SIG-M5 treated with dmso at 0.1 percent for 504 hours (cell line): ENCODE measurements around the gene CAMK2B.

Experiments used
- DNase-seq: peaks from one replicate; lab custom pipeline; 2025; ENCODE audit not compliant: unreplicated experiment; lab: John Stamatoyannopoulos, UW

The CAMK2B gene

DNA sequence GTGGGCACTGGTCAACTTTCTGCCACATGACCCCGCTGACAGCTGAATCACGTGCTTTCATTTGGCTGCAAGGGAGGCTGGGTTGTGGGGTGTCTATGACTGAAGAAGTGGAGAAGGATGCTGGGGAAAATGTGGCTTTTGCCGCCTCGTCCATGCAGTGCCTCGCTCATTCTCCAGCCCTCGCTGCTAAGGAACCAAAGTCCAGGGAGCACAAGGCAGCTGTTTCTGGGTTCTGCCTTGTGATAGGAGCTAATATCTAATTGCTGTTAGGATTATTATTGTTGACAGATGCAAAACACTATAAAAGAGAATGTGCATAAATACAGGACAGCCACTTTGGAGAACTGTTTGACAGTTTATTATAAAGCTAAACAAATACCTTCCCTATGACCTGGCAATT lies 4.9 kb upstream of the CAMK2B start:
- DNase-seq = no peak

- DNase-seq = no peak
Measured at GRCh38 chr7:44329888-44330287, 4.5 kb upstream of the CAMK2B start.

- DNase-seq = no peak
Measured at GRCh38 chr7:44329081-44329480, 3.7 kb upstream of the CAMK2B start.

GRCh38 chr7:44327981-44328380 lies 2.6 kb upstream of the CAMK2B start:
- no peak for DNase-seq

- DNase-seq = no peak
Measured at GRCh38 chr7:44326261-44327125, 1.1 kb upstream of the CAMK2B start.

DNA sequence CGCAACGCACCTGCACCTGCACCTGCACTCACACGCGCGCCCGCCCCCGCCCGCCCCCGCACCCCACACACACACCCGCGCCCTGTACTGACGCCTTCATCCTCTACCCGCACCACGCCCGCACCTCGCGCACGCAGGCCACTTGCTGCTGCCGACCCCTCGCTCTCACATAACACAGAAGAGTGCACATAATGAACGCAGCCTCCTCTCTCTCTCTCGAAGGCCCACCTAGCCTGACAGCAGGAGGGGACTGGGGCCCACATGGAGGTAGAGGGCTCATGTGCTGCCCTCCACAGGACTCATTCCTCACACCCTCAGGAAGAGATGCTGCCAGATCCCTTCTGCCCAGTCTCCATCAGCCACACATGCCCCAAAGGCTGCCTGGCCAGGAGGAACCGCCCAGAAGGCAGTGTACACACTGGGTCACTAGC lies 432 bp upstream of the CAMK2B start:
- DNase-seq = peak; percentile 17

GRCh38 chr7:44324481-44325200 lies 753 bp downstream of the CAMK2B start:
- DNase-seq = no peak

- DNase-seq = no peak
Measured at GRCh38 chr7:44324204-44324480, 1.3 kb downstream of the CAMK2B start.

- DNase-seq = no peak
Measured at GRCh38 chr7:44323381-44324203, 1.8 kb downstream of the CAMK2B start.

GRCh38 chr7:44322631-44323363 lies 2.6 kb downstream of the CAMK2B start:
- DNase-seq = no peak

DNA sequence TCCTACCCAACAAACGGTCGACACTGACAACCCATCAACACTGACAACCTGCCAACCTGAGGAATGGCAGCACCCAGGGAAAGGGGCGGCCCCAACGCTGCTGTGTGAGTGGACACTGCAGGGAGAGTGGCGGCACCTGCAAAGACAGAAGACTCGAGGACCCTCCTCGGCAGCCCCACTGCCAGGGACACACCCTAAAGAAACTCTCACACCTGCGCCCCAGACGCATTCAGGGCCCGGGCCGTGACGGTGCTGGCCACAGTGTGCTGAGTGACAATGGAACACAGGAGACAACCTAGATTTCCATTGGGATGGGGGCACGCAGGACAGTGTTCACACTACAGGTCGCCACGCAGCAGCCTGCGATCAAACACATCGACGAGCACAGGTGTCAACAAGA lies 3.6 kb downstream of the CAMK2B start:
- DNase-seq = no peak

DNA sequence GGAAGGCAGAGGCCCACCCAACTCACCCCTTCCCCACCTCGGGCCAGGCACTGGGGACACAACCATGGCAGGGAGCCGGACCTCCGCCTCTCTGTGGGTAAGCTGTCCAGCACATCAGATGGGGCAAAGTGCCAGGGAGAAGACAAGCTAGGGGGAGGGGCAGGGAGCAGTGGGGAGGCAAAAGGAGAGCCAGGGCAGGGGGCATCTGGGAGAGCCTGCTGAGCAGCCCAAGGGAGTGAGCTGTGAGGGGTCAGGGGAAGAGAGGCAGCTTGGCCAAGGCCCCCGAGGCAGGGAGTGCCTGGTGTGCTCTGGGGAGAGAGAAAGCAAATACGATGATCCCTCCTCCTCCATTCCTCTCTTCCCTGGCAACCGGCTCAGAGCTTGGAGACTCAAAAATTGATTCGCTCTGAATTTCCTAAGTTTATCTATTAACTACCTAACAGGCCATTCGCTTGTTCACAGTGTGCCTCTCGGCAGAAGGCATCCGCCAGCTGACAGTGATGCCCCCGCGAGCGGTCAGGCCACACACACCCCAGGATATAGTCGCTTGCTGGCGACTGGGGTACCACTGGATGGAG lies 4.5 kb downstream of the CAMK2B start:
- no peak for DNase-seq

GRCh38 chr7:44320141-44320540 lies 5.3 kb downstream of the CAMK2B start:
- no peak for DNase-seq

GRCh38 chr7:44318332-44318731 lies 7.1 kb downstream of the CAMK2B start:
- no peak for DNase-seq

DNA sequence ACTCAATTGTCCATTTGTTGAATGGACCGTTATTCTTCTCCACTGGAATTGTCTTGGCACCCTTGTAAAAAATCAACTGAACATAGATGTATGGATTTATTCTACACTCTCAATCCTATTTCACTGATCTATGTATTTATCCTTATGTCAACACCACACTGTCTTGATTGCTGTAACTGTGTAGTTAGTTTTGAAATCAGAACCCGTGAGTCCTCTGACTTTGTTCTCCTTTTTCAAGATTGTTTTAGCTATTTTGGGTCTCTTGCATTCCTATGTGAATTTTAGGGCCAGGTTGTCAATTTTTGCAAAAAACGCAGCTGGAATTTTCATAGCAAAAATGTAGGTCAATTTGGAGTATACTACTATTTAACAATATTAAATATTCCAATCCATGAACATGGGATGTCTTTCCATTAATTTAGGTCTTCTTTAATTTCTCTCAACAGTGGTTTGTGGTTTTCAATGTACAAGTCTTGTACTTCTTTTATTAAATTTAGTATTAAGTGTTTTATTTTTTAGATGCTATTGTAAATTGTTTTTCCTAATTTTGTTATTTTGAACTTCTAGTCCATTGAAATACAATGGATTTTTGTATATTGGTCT lies 10.0 kb downstream of the CAMK2B start:
- DNase-seq = peak; percentile 9

- no peak for DNase-seq
Measured at GRCh38 chr7:44313621-44314031, 11.8 kb downstream of the CAMK2B start.

DNA sequence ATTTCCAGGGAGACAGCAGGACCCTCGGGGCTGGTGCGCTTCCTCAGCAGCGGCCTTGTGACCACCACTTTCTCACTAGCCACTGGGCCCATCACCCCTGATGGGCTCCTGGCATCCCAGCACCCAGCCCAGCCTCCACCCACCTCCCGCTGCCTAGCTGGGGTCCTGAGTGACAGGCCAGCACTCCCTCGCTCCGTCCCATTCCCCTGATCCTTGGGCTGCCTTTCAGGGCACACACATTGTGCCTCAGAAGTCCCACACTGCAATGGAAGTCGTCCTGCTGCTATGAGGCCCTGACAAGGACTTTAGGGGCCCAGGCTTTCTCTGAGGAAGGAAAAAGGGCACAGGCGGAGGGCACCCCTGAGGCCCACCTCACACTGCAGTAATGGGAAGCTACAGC lies 12.4 kb downstream of the CAMK2B start:
- no peak for DNase-seq

DNA sequence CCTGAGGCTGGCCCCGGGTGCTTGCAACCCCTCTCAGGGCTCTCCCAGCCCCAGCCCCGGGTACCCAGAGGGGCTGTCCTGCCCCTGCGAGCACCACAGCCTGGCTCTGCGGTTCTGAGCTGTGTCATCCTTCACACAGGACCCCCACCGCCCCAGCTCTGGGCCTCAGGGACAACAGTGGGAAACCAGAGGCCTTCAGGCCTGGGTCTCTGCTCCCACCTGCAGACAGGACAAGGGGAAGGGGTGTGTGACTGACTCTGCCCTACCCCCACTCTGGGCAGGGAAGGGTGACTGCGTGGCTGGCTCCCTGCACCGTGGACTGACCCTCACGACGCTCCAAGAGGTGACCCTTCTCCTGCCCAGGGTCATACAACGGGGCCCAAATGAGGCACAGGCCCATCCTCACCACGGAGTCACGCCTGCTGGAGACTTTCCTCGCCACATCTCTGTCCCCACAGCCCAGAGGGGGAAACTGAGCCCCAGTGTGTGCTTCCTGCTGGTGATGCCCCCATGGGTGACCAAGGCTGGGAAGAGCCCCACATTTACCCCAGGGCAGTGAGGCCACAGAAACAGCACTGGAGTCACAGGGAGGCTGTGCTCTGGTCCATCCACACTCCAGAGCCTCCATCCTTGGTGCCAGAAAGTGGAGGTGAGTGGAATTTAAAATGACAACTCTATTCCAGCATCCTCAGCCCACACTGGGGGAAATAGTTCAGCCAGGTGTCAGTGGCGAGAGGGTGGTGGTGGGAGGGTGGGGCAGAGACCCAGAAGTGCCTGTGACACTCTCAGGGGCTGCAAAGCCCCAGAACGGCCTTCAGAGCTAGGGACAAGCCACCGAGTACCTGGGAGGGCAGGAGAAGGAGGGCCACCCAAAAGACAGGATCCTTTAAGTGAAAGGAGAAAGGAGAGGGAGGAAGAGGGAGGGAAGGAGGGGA lies 13.6 kb downstream of the CAMK2B start:
- no peak for DNase-seq

DNA sequence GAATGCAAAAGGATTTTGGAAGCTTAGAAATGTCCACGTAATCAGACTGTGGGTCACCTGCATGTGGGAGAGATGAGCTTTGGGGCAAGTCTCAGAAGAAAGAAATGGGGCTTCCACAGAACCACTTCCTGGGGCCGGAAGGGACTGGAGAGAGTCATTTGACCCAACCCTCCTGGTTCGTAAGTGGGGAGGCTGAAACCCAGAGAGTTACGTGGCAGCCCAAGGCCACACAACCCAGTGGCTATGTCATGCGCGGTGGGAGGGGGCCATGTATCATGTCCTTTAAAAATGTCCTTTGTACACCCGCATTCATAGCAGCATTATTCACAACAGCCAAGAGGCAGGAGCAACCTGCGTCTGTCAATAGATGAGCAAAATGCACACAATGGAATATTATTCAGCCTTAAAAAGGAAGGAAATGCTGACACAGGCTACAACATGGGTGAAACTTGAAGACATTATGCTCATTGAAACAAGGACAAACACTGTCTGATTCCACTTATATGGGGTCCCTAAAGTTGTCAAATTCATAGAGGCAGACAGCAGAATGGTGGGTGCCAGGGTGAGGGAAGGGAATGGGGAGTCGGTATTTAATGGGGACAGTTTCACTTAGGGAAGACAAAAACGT lies 15.1 kb downstream of the CAMK2B start:
- no peak for DNase-seq
